Measurements from ENCODE around the gene TMEM130.

DNA sequence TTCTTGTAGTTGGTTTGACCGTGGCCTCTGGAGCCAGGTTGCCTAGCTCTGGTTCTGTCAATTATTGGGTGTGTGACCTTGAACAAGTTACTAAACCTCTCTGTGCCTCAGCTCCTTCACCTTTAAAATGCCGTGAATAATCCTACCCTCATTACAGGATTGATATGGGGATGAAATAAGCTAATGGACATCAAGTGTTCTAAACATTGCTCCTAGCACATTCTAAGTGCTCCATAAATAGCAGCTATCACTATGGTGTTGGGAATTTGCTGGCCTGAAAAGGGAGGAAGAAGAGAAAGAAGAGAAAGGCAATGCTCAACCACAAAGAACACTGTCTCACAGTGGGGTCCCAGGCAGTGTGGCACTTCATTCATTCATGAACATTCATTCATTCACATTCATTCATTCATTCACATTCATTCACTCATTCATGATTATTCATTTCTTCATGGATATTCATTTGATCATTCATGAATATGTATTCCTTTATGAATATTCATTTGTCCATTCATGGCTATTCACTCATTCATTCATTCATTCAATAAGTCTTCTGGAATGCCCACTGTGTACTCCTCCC, 38.8 kb downstream of the TMEM130 start:
- TF ChIP-seq, protein P1, sequence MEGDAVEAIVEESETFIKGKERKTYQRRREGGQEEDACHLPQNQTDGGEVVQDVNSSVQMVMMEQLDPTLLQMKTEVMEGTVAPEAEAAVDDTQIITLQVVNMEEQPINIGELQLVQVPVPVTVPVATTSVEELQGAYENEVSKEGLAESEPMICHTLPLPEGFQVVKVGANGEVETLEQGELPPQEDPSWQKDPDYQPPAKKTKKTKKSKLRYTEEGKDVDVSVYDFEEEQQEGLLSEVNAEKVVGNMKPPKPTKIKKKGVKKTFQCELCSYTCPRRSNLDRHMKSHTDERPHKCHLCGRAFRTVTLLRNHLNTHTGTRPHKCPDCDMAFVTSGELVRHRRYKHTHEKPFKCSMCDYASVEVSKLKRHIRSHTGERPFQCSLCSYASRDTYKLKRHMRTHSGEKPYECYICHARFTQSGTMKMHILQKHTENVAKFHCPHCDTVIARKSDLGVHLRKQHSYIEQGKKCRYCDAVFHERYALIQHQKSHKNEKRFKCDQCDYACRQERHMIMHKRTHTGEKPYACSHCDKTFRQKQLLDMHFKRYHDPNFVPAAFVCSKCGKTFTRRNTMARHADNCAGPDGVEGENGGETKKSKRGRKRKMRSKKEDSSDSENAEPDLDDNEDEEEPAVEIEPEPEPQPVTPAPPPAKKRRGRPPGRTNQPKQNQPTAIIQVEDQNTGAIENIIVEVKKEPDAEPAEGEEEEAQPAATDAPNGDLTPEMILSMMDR (IDR thresholded peaks at IDR 0.05), result no peak
- TF ChIP-seq POLR2A (IDR thresholded peaks at IDR 0.05), result no peak
- no peak for TF ChIP-seq EP300 (IDR thresholded peaks at IDR 0.05)
